GM12891 (cell line): ENCODE data around the gene GRIK2.

Experiments used
- POLR2A ChIP-seq: IDR thresholded peaks from 2 replicates; pipeline ENCODE4 v1.6.1; 2011; ENCODE audit warnings: low read depth, low read length, control low read depth
- POLR2AphosphoS5 ChIP-seq: IDR thresholded peaks from 2 replicates; pipeline ENCODE4 v1.6.1; 2011; ENCODE audit warnings: low read depth, low read length, control low read depth
- SPI1 ChIP-seq: IDR thresholded peaks from 2 replicates; pipeline ENCODE4 v1.6.1; 2011; ENCODE audit warnings: low read depth, low read length, control low read depth
- TAF1 ChIP-seq: IDR thresholded peaks from 2 replicates; pipeline ENCODE4 v1.6.1; 2011; ENCODE audit warnings: low read depth, low read length, control low read depth

DNA sequence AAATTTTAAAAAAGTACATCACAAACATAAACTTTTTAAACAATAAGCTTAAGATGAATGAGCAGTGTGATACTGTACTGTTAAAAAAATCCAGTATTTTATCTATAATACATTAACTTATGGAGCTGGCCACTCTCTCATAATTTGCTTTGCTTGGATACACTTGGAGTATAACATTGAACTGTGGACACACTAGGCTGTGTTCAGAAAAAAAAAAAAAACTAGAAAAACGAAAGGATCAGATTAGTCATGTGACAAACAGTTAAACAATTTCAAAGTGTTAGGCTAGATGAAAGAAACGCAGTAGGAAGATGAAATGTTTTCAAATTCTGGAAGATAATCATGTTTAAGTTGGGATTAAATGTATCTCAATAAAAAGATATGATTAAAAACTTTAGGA, 220.0 kb downstream of the GRIK2 start:
- TF ChIP-seq TAF1 (no peak), POLR2A (no peak), SPI1 (no peak), POLR2AphosphoS5 (no peak)
